Suprapubic skin (tissue), 4 donors: Measurements from ENCODE around the gene HECW1.

ENCODE experiments used
- POLR2A ChIP-seq, 2 donors: fragments of 450-650 bp; IDR thresholded peaks; one replicate each; pipeline ENCODE4 v1.6.1; 2017; ENCODE audit warnings: antibody characterized with exemption in 2 of 2, mild to moderate bottlenecking in 2 of 2, moderate library complexity in 2 of 2
- POLR2AphosphoS5 ChIP-seq, 3 donors: sonication (generic); formaldehyde crosslinking; IDR thresholded peaks; one replicate each; pipeline ENCODE4 v1.6.1; 2017; ENCODE audit warnings: antibody characterized with exemption in 3 of 3
- TF ChIP-seq, protein P1 (sequence below), 2 donors: fragments of 200-600 bp in 1 of 2; fragments of 450-650 bp in 1 of 2; sonication (generic) in 1 of 2; IDR thresholded peaks; one replicate each; pipeline ENCODE4 v1.5.1; 2016 to 2019; ENCODE audit warnings: antibody characterized with exemption in 2 of 2, mild to moderate bottlenecking in 1 of 2, moderate library complexity in 1 of 2

GRCh38 chr7:43229801-43230200, 117.4 kb downstream of the HECW1 start:
- TF ChIP-seq, protein P1, sequence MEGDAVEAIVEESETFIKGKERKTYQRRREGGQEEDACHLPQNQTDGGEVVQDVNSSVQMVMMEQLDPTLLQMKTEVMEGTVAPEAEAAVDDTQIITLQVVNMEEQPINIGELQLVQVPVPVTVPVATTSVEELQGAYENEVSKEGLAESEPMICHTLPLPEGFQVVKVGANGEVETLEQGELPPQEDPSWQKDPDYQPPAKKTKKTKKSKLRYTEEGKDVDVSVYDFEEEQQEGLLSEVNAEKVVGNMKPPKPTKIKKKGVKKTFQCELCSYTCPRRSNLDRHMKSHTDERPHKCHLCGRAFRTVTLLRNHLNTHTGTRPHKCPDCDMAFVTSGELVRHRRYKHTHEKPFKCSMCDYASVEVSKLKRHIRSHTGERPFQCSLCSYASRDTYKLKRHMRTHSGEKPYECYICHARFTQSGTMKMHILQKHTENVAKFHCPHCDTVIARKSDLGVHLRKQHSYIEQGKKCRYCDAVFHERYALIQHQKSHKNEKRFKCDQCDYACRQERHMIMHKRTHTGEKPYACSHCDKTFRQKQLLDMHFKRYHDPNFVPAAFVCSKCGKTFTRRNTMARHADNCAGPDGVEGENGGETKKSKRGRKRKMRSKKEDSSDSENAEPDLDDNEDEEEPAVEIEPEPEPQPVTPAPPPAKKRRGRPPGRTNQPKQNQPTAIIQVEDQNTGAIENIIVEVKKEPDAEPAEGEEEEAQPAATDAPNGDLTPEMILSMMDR (IDR thresholded peaks at IDR 0.05): no peak
- TF ChIP-seq POLR2AphosphoS5 (IDR thresholded peaks at IDR 0.05) (no peak), POLR2A (IDR thresholded peaks at IDR 0.05) (no peak)
